Endothelial cell of umbilical vein (primary cell): ENCODE measurements around the gene CHRD. TPM values are rescaled to one million over a fixed set of nuclear protein-coding genes. Genes with fewer than 3 reads are reported as not detected.

Experiments used
- BruUV-seq: library from RNA; stranded (reverse); fragments of 400-500 nt; replicated peaks from 2 replicates; lab custom pipeline; 2021; lab: Mats Ljungman, UMichigan
- CTCF ChIA-PET: fragments of 300-600, 350-600 bp; sonication (Branson Sonifier 250); formaldehyde crosslinking; loops from one replicate; lab custom pipeline; 2021; ENCODE audit warnings: antibody characterized with exemption, inconsistent platforms; lab: Charles Lee
- POLR2A ChIA-PET: fragments of 300-600, 350-600 bp; sonication (Branson Sonifier 250); formaldehyde crosslinking; loops from one replicate; lab custom pipeline; 2021; ENCODE audit warnings: antibody characterized with exemption, inconsistent platforms; lab: Charles Lee
- DNase-seq: peaks from one replicate; pipeline ENCODE4 v3.0.0-alpha.2; 2011; ENCODE audit warnings: low read depth, low spot score
- FAIRE-seq: peaks from 2 replicates; lab custom pipeline; 2011; peaks lifted over from hg19 to GRCh38; lab: Jason Lieb, UNC
- H2AFZ ChIP-seq: 2 replicates; pipeline ENCODE4 v1.6.0; 2012; ENCODE audit warnings: low read depth, low read length, control low read depth, inconsistent platforms
- H3K27ac ChIP-seq: 2 replicates; pipeline ENCODE4 v1.5.1; 2011; ENCODE audit warnings: low read depth, mild to moderate bottlenecking, control low read depth, low read length, moderate library complexity; ENCODE audit not compliant: insufficient read depth
- H3K27me3 ChIP-seq, 2 experiments: 2 replicates each; pipeline versions ENCODE4 v1.6.0 to v1.6.1; 2011; ENCODE audit warnings: low read length in 2 of 2, mixed read lengths in 1 of 2; ENCODE audit not compliant: control insufficient read depth in 2 of 2, insufficient read depth in 2 of 2
- H3K36me3 ChIP-seq, 2 experiments: 2 replicates in 1 of 2; 3 replicates in 1 of 2; pipeline ENCODE4 v1.5.1; 2011; ENCODE audit warnings: low read length in 2 of 2, mild to moderate bottlenecking in 1 of 2, moderate library complexity in 1 of 2; ENCODE audit not compliant: control insufficient read depth in 2 of 2, insufficient read depth in 2 of 2; ENCODE audit errors: extremely low read depth in 1 of 2
- H3K4me1 ChIP-seq: 3 replicates; pipeline ENCODE4 v1.5.1; 2011; ENCODE audit warnings: mild to moderate bottlenecking, low read length; ENCODE audit not compliant: control insufficient read depth, insufficient read depth; ENCODE audit errors: extremely low read depth
- H3K4me2 ChIP-seq: 2 replicates; pipeline ENCODE4 v1.6.1; 2011; ENCODE audit warnings: low read length, control low read depth, mixed read lengths; ENCODE audit not compliant: insufficient read depth
- H3K4me3 ChIP-seq, 3 experiments: fragments of 200-600 bp in 1 of 3; sonication (generic), shearing (Covaris generic) in 1 of 3; replicated peaks in 1 of 3; 2 replicates each; pipeline ENCODE4 v1.5.1; 2011 to 2016; ENCODE audit warnings: control low read depth in 3 of 3, low read length in 3 of 3, mild to moderate bottlenecking in 2 of 3, inconsistent platforms in 1 of 3, low read depth in 1 of 3, moderate library complexity in 1 of 3; ENCODE audit not compliant: insufficient read depth in 1 of 3
- H3K79me2 ChIP-seq: 2 replicates; pipeline ENCODE4 v1.6.0; 2012; ENCODE audit warnings: low read length, inconsistent platforms; ENCODE audit not compliant: control insufficient read depth, insufficient read depth
- H3K9ac ChIP-seq: replicated peaks from 2 replicates; pipeline ENCODE3; 2011; ENCODE audit warnings: low read length, control low read depth; ENCODE audit not compliant: insufficient read depth; ENCODE audit errors: extremely low read depth
- H3K9me1 ChIP-seq: replicated peaks from 3 replicates; pipeline ENCODE4 v1.6.0; 2011; ENCODE audit warnings: mild to moderate bottlenecking, low read length; ENCODE audit not compliant: control insufficient read depth, insufficient read depth; ENCODE audit errors: extremely low read depth
- H3K9me3 ChIP-seq: replicated peaks from 2 replicates; pipeline ENCODE4 v1.5.1; 2012; ENCODE audit warnings: low read length, inconsistent platforms; ENCODE audit not compliant: control insufficient read depth, insufficient read depth
- H4K20me1 ChIP-seq: replicated peaks from 2 replicates; pipeline ENCODE3; 2011; ENCODE audit warnings: mild to moderate bottlenecking, low read length; ENCODE audit not compliant: control insufficient read depth, insufficient read depth; ENCODE audit errors: extremely low read depth
- CTCF ChIP-seq, 2 donors: IDR thresholded peaks; 1 replicate in 1 of 2; 2 replicates in 1 of 2; pipeline ENCODE4 v1.5.1; 2011; ENCODE audit warnings: low read length in 2 of 2, mild to moderate bottlenecking in 2 of 2, moderate library complexity in 2 of 2, control low read depth in 1 of 2, inconsistent platforms in 1 of 2, low read depth in 1 of 2; ENCODE audit not compliant: insufficient read depth in 1 of 2; ENCODE audit errors: extremely low read depth in 1 of 2
- EZH2 ChIP-seq: IDR thresholded peaks from 2 replicates; pipeline ENCODE4 v1.6.1; 2012; ENCODE audit warnings: borderline replicate concordance, low read depth, mild to moderate bottlenecking, moderate library complexity, low read length, inconsistent platforms; ENCODE audit not compliant: severe bottlenecking
- FOS ChIP-seq: IDR thresholded peaks from 2 replicates; pipeline ENCODE4 v1.6.1; 2011; ENCODE audit warnings: mild to moderate bottlenecking, low read length, moderate library complexity, borderline replicate concordance; ENCODE audit not compliant: insufficient read depth
- GATA2 ChIP-seq: IDR thresholded peaks from 2 replicates; pipeline ENCODE4 v1.7.0; 2011; ENCODE audit warnings: low read depth, mild to moderate bottlenecking, moderate library complexity, mixed read lengths, low read length; ENCODE audit not compliant: insufficient read length, insufficient read depth
- JUN ChIP-seq: IDR thresholded peaks from 2 replicates; pipeline ENCODE4 v1.6.1; 2011; ENCODE audit warnings: borderline replicate concordance, low read depth; ENCODE audit not compliant: insufficient read length, insufficient read depth
- MAX ChIP-seq: IDR thresholded peaks from 2 replicates; pipeline ENCODE4 v1.6.1; 2011; ENCODE audit not compliant: insufficient read depth, insufficient read length
- MYC ChIP-seq: IDR thresholded peaks from one replicate; pipeline ENCODE4 v1.6.1; 2011; ENCODE audit warnings: mild to moderate bottlenecking, low read depth, low read length
- POLR2A ChIP-seq: IDR thresholded peaks from 2 replicates; pipeline ENCODE4 v1.6.1; 2012; ENCODE audit warnings: low read depth, mild to moderate bottlenecking, control low read depth, low read length
- POLR2AphosphoS5 ChIP-seq: IDR thresholded peaks from 2 replicates; pipeline ENCODE4 v1.6.1; 2012; ENCODE audit warnings: low read depth, mild to moderate bottlenecking, control low read depth, low read length, moderate library complexity; ENCODE audit not compliant: insufficient read depth
- dilution Hi-C: fragments of 300-500 bp; cut with MboI; formaldehyde crosslinking; loops from one replicate; pipeline ENCODE4 v1.15.0; 2019; ENCODE audit warnings: low sequenced_read_pairs; ENCODE audit not compliant: extremely low pct_ligation_motif_present
- intact Hi-C: fragments of 100-400 bp; cut with micrococcal nuclease; formaldehyde crosslinking; loops from one replicate; pipeline ENCODE4 v1.10.0; 2022
- polyA plus RNA-seq, 4 experiments: library from polyadenylated mRNA; depleted of rRNA in 3 of 4; stranded (reverse) in 3 of 4; unstranded in 1 of 4; fragments of >200 nt; gene quantifications; 2 replicates each; pipeline versions ENCODE4 v1.2.1 to v1.2.3, GENCODE V29; 2011 to 2012; ENCODE audit warnings: missing spikeins in 1 of 4
- total RNA-seq: library from RNA; stranded (reverse); gene quantifications from 2 replicates; pipeline ENCODE4 v1.2.3, GENCODE V29; 2021

CHRD gene
- total and polyA plus RNA-seq, 2 donors (not counting 3 experiments of a cell fraction or from before 2014, with no cell fraction given): 0.40 to 0.54 TPM

GRCh38 chr3:184361932-184362667 lies 17.8 kb upstream of the CHRD start:
- H3K9me3 ChIP-seq: no peaks in the 10 kb centered on the region
- ChIA-PET POLR2A (interaction anchor here (0.6 to 0.8 kb wide), 3 partner anchors 25 to 47 kb away, joined by 3 to 7 read pairs (median 3); partner anchors contain the start of gene FAM131A), CTCF (interaction anchor here (0.7 to 2.9 kb wide), 11 partner anchors 9 to 179 kb away, joined by 3 to 17 read pairs (median 4); no protein-coding TSS in a partner anchor)
- peak overlapping the region; percentile 90 for H3K9ac ChIP-seq
- dilution Hi-C loops: no loop called here
- H3K36me3 ChIP-seq: peaks cover 2 to 6% of the 10 kb centered on the region in 2 experiments
- H3K79me2 ChIP-seq: peaks cover 21% of the 10 kb centered on the region
- H2AFZ ChIP-seq: peak overlapping the region; percentile 18
- FAIRE-seq: peak; percentile 38
- H4K20me1 ChIP-seq: no peaks in the 10 kb centered on the region
- no peaks in the 10 kb centered on the region for H3K9me1 ChIP-seq
- no peak for DNase-seq
- peak overlapping the region; percentile 40 for H3K4me2 ChIP-seq
- H3K4me3 ChIP-seq: peak overlapping the region; percentile 38 to 87 (median 59)
- intact Hi-C loops: loop anchor here (1.0 to 2.0 kb wide), 5 partner anchors 8 to 63 kb away; partner anchors contain the start of gene PSMD2
- BruUV-seq: no TSS peak
- no peak for TF ChIP-seq MAX
- TF ChIP-seq POLR2AphosphoS5: no peak
- TF ChIP-seq CTCF (IDR thresholded peaks at IDR 0.05; ENCODE audit: extremely low read depth in 1 of 2, insufficient read depth in 1 of 2, low read depth in 1 of 2, low read length in 2 of 2): no peak
- TF ChIP-seq GATA2: no peak
- no peak for TF ChIP-seq JUN
- TF ChIP-seq POLR2A: no peak
- TF ChIP-seq MYC: no peak
- TF ChIP-seq EZH2: no peak
- TF ChIP-seq FOS: no peak
- H3K27ac ChIP-seq: peak overlapping the region; percentile 86
- H3K27me3 ChIP-seq: no peaks in the 10 kb centered on the region
- peaks cover 14% of the 10 kb centered on the region for H3K4me1 ChIP-seq
